ENCODE data around the gene PACRG. TPM values are rescaled to one million over a fixed set of nuclear protein-coding genes. Genes with fewer than 3 reads are reported as not detected.

The PACRG gene
- total and polyA plus RNA-seq, 2 of the 4 experiments (the other 2 are of a cell fraction) = not detected

DNA sequence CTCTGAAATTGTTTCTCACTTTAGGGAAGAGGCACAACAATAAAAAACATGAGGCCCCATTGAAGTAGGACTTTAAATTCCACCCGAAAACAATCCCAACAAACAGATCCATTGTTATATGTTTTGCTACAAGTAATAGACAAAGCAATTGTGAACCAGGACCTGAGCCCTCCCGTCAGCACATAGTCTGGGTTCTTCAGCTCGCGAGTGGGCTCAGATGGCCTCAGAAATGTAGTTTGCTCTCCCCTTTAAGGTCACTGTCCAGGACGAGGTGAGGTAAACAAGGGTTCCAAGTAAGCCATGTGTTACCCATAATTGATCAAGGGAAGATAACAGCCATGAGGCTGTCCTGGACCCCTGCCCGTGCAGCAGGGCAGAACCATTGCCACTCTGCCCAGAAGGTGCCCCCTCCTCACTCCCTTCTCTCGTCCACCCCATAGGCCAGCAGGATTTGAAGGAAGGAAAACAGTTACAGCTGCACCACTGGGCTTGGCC, 526.6 kb downstream of the PACRG start:
- no TSS peak for BruUV-seq (replicated peaks)
- ChIA-PET CTCF (no interaction called here), POLR2A (ENCODE audit: unreplicated experiment) (no interaction called here)
- dilution Hi-C loops (cut with HindIII; ENCODE audit: low sequenced_read_pairs, unreplicated experiment) (no loop called here), in situ Hi-C loops (cut with MboI; ENCODE audit: low sequenced_read_pairs) (no loop called here), intact Hi-C loops (cut with micrococcal nuclease) (no loop called here)
- Histone ChIP-seq H2BK120ac (ENCODE audit: low read depth, low read length) (no peak overlapping the region), H3K27me3 (ENCODE audit: control insufficient read depth, insufficient read depth, low read length) (no peaks in the 10 kb centered on the region), H3K36me3 (ENCODE audit: control insufficient read depth, insufficient read depth, low read length) (no peaks in the 10 kb centered on the region), H4K20me1 (ENCODE audit: insufficient read depth, low read length) (no peaks in the 10 kb centered on the region), H3K4ac (ENCODE audit: low read depth, low read length) (no peak overlapping the region), H3K23ac (ENCODE audit: low read depth, low read length) (no peak overlapping the region), H3K79me1 (ENCODE audit: low read depth in 1 of 2, low read length in 2 of 2) (no peaks in the 10 kb centered on the region), H3K27ac (ENCODE audit: insufficient read depth, low read length) (no peak overlapping the region), H2AFZ (replicated peaks; ENCODE audit: low read length, poor library complexity) (no peak overlapping the region), H3K9ac (ENCODE audit: low read depth, low read length) (no peak overlapping the region), H2AK5ac (ENCODE audit: low read depth, low read length) (no peak overlapping the region), H4K8ac (ENCODE audit: low read depth in 2 of 2, low read length in 2 of 2) (no peak overlapping the region), H4K91ac (ENCODE audit: insufficient read depth, low read depth, low read length) (no peak overlapping the region), H2BK20ac (ENCODE audit: low read depth, low read length) (no peak overlapping the region), H4K5ac (ENCODE audit: low read depth, low read length) (no peak overlapping the region), H3K9me3 (ENCODE audit: control insufficient read depth, insufficient read depth, low read length) (peaks cover 28% of the 10 kb centered on the region), H3K14ac (replicated peaks; ENCODE audit: low read depth, low read length) (no peak overlapping the region), H3K56ac (ENCODE audit: extremely low read depth, insufficient read depth, low read length) (no peak overlapping the region), H3K4me1 (ENCODE audit: control insufficient read depth, insufficient read depth, low read length) (no peaks in the 10 kb centered on the region), H2BK5ac (ENCODE audit: low read depth, low read length, poor library complexity, severe bottlenecking) (no peak overlapping the region), H3K18ac (ENCODE audit: low read depth, low read length) (no peak overlapping the region), H2BK15ac (ENCODE audit: low read depth, low read length) (no peak overlapping the region), H2AK9ac (replicated peaks; ENCODE audit: low read depth, low read length, poor library complexity) (no peak overlapping the region), H3K4me3 (ENCODE audit: insufficient read depth, low read depth, low read length) (no peak overlapping the region), H3K4me2 (ENCODE audit: low read depth, low read length) (no peak overlapping the region), H3K9me1 (ENCODE audit: insufficient read depth, low read length) (no peaks in the 10 kb centered on the region)
- WGBS, 2 experiments (ENCODE audit: extremely low coverage in 2 of 2, insufficient read length in 1 of 2) = no CpG with 5 or more reads among the region's 7 CpGs
- TF ChIP-seq BHLHE40 (IDR thresholded peaks at IDR 0.05; ENCODE audit: low read depth, low read length) (no peak), RAD21 (IDR thresholded peaks at IDR 0.05; ENCODE audit: low read length) (no peak), FOS (IDR thresholded peaks at IDR 0.05; ENCODE audit: low read depth, low read length) (no peak), RCOR1 (IDR thresholded peaks at IDR 0.05; ENCODE audit: insufficient replicate concordance, low read length) (no peak), MAZ (IDR thresholded peaks at IDR 0.05; ENCODE audit: borderline replicate concordance, low read depth, low read length) (no peak), RFX5 (IDR thresholded peaks at IDR 0.05; ENCODE audit: low read depth, low read length) (no peak), SMC3 (IDR thresholded peaks at IDR 0.05; ENCODE audit: low read depth, low read length) (no peak), NFE2L2 (IDR thresholded peaks at IDR 0.05; ENCODE audit: low read depth, low read length) (no peak), CEBPB (IDR thresholded peaks at IDR 0.05; ENCODE audit: low read depth, low read length) (no peak)
- TF ChIP-seq, protein P1, sequence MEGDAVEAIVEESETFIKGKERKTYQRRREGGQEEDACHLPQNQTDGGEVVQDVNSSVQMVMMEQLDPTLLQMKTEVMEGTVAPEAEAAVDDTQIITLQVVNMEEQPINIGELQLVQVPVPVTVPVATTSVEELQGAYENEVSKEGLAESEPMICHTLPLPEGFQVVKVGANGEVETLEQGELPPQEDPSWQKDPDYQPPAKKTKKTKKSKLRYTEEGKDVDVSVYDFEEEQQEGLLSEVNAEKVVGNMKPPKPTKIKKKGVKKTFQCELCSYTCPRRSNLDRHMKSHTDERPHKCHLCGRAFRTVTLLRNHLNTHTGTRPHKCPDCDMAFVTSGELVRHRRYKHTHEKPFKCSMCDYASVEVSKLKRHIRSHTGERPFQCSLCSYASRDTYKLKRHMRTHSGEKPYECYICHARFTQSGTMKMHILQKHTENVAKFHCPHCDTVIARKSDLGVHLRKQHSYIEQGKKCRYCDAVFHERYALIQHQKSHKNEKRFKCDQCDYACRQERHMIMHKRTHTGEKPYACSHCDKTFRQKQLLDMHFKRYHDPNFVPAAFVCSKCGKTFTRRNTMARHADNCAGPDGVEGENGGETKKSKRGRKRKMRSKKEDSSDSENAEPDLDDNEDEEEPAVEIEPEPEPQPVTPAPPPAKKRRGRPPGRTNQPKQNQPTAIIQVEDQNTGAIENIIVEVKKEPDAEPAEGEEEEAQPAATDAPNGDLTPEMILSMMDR (conservative IDR thresholded peaks at IDR 0.05; ENCODE audit: low read depth, low read length) = no peak
- TF ChIP-seq, protein P2, sequence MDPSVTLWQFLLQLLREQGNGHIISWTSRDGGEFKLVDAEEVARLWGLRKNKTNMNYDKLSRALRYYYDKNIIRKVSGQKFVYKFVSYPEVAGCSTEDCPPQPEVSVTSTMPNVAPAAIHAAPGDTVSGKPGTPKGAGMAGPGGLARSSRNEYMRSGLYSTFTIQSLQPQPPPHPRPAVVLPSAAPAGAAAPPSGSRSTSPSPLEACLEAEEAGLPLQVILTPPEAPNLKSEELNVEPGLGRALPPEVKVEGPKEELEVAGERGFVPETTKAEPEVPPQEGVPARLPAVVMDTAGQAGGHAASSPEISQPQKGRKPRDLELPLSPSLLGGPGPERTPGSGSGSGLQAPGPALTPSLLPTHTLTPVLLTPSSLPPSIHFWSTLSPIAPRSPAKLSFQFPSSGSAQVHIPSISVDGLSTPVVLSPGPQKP (IDR thresholded peaks at IDR 0.05; ENCODE audit: borderline replicate concordance, low read depth, low read length) = no peak
- TF ChIP-seq, protein P3, sequence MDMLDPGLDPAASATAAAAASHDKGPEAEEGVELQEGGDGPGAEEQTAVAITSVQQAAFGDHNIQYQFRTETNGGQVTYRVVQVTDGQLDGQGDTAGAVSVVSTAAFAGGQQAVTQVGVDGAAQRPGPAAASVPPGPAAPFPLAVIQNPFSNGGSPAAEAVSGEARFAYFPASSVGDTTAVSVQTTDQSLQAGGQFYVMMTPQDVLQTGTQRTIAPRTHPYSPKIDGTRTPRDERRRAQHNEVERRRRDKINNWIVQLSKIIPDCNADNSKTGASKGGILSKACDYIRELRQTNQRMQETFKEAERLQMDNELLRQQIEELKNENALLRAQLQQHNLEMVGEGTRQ (IDR thresholded peaks at IDR 0.05; ENCODE audit: low read depth, low read length) = no peak
- DNase-seq (no peak), ATAC-seq (ENCODE audit: low read depth) (no peak)
